Fibroblast of villous mesenchyme (primary cell): ENCODE measurements around the gene ARAP2. TPM values are rescaled to one million over a fixed set of nuclear protein-coding genes. Genes with fewer than 3 reads are reported as not detected.

Experiments
- DNase-seq: peaks from one replicate; pipeline ENCODE4 v3.0.0-alpha.2; 2010; ENCODE audit warnings: low read depth
- H3K4me3 ChIP-seq: 2 replicates; pipeline ENCODE4 v1.5.1; 2011; ENCODE audit warnings: low read depth, mild to moderate bottlenecking, low read length
- total RNA-seq: library from RNA; depleted of rRNA; stranded (reverse); fragments of >200 nt; gene quantifications from 2 replicates; pipeline ENCODE4 v1.2.3, GENCODE V29; 2012
- TF ChIP-seq, protein P1 (sequence below): IDR thresholded peaks from 2 replicates; pipeline ENCODE4 v1.5.1; 2012; ENCODE audit warnings: low read depth, mild to moderate bottlenecking, low read length; ENCODE audit not compliant: insufficient read depth

ARAP2 gene
- total RNA-seq, 1 donor = 11.2 TPM

DNA sequence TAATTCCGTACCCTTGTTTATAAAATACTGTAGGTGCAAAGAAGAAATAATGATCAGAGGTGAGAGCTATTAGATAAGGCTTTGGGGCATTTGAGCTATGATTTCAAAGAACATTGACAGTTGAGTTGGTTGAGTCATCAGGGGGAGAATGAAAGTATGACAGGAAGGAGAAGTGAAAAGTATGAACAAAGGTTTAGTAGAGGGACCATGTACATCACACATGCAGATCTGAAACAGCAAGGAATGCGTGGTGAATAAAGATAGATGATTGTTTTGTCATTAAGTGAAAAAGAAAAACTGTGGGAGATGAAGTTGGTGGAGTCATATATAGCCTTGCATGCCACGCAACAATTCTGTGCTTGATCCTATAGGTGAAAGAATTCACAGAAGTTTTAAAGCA, 163.1 kb downstream of the ARAP2 start:
- TF ChIP-seq, protein P1, sequence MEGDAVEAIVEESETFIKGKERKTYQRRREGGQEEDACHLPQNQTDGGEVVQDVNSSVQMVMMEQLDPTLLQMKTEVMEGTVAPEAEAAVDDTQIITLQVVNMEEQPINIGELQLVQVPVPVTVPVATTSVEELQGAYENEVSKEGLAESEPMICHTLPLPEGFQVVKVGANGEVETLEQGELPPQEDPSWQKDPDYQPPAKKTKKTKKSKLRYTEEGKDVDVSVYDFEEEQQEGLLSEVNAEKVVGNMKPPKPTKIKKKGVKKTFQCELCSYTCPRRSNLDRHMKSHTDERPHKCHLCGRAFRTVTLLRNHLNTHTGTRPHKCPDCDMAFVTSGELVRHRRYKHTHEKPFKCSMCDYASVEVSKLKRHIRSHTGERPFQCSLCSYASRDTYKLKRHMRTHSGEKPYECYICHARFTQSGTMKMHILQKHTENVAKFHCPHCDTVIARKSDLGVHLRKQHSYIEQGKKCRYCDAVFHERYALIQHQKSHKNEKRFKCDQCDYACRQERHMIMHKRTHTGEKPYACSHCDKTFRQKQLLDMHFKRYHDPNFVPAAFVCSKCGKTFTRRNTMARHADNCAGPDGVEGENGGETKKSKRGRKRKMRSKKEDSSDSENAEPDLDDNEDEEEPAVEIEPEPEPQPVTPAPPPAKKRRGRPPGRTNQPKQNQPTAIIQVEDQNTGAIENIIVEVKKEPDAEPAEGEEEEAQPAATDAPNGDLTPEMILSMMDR = no peak
- no peak for DNase-seq
- no peak overlapping the region for H3K4me3 ChIP-seq

DNA sequence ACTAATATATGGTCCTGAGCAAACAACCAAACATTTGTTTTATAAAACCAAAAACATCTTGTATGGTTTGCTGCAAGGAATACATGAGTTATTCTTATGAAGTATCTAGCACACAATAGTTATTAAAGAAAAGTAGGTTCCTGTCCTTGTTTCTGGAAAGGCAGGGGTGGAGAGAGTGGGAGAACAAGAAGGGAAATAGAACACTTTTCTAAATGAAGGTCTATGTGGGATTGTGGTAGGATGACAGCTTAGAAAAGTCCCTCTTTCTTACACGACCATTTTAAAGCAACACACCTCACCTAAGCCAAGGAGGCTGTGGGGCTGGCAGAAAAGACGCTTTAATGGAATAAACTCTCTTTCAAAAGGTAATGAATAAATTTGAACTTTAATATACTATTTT, 164.6 kb downstream of the ARAP2 start:
- no peak overlapping the region for H3K4me3 ChIP-seq
- no peak for DNase-seq
- TF ChIP-seq, protein P1 = no peak

DNA sequence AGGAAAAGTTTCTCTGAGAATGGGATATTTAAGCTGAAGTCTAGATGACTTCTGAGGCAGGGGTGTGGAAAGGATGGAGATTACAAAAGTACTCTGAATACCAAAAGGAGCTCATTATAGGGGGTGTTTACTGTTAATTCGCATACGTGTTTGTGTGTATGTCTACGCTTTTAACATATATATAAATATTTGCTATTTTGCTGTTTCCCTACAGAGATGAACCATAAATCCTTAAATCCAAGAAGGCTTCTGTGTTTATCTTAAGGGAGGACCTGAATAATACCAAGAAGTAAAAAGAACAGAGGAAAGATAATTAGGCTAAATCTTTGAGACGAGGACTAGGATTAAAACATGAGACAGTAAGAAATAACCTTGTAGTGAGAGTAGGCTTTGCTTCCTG, 166.0 kb downstream of the ARAP2 start:
- DNase-seq = no peak
- TF ChIP-seq, protein P1 = no peak
- no peak overlapping the region for H3K4me3 ChIP-seq

DNA sequence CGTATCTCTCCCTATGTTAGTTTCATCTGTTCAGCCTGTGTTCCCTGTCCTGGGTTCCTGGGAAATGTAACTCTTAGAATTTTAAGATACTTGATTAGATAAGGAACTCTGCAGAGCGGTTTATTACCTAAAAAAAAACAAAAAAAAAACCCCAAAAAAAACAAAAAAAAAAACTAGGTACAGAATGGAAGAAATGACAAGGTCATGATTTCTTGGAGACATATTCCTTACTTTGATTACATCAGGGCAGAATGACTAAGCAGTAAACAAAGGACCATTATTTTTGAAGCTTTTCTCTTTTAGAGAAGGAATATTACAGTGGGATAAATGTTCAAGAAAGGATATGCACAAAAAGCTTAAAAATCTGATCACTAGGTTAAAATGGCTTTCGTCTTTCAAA, 171.8 kb downstream of the ARAP2 start:
- DNase-seq = no peak
- TF ChIP-seq, protein P1 = no peak
- no peak overlapping the region for H3K4me3 ChIP-seq

DNA sequence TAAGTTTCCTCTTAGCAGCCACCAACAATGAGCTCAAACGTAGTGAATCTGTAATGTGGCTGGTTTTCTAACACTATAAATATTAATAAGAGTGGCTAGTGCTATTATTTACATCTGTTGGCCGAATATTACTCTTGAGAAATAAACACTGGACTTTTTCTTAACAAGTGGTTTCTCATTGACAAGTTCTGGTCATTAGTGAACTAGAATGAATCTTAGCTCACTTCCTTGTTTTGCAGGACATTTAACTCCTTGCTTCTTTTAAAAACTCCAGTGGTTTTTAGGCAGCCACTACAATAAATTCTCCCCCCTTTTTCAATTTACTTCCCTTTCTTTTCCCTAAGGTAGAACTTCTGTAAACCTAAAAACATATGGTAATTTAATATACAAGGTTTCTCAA, 177.2 kb downstream of the ARAP2 start:
- no peak for DNase-seq
- H3K4me3 ChIP-seq = no peak overlapping the region
- TF ChIP-seq, protein P1 = no peak

DNA sequence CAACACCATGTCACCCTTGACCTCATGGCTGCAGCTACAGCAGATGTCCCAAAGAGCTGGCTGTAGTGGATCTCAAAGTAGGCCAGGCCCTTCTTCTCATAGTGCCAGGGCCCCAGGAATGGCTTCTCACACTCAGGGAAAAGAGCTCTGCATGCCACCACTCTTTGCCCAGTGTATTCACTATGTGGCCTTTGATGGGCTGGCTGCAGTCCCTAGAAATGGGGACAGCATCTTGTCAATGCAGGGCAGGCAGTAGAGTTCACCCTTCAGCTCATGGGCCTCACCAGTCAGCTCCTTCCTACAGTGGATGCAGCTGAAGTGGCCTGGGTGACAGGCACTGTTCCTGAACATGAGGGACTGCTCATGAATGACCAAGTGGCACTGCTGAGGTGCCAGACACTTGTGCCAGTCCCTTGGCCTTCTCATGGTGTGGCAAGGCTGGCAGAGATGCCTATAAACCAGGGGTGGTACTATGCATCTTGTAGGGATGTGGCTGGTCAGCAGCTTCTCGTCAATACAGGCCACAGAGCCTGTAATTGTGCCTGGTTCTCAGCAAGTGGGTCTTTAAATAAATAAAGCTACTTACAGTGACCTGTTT, 178.9 kb downstream of the ARAP2 start:
- no peak for DNase-seq
- no peak overlapping the region for H3K4me3 ChIP-seq
- TF ChIP-seq, protein P1 = no peak

DNA sequence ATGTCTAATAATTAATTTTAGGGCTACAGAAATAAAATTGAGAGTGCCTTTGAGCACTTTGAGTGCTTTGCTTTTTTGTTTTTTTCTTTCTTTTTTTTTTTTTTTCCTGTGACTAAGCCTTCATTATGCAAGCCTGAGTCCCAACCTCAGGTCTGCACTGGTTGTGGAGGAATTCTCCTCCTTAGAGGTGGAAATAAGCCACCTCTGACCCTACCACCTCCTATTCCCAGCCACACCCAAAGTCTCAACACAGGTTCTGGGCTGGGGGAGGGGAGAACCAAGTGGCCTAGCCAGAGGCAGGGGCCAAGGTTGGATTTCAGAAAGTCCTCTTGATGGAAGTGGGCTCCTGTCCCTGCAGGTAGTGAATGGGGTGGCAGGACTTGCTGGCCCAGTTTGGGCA, 180.2 kb downstream of the ARAP2 start:
- H3K4me3 ChIP-seq = no peak overlapping the region
- TF ChIP-seq, protein P1 = no peak
- DNase-seq = no peak
